ENCODE measurements around the gene CDKL5.

The CDKL5 gene

GRCh38 chrX:18649498-18649951, 224.1 kb downstream of the CDKL5 start:
- peak; percentile 17 for DNase-seq

- no peak for DNase-seq
Measured at GRCh38 chrX:18650662-18651061, 225.3 kb downstream of the CDKL5 start.

- no peak for DNase-seq
Measured at GRCh38 chrX:18652636-18653035, 227.2 kb downstream of the CDKL5 start.

GRCh38 chrX:18654875-18655836, 229.7 kb downstream of the CDKL5 start:
- no peak for DNase-seq

GRCh38 chrX:18661273-18661672, 235.9 kb downstream of the CDKL5 start:
- DNase-seq: no peak

- DNase-seq: no peak
Measured at GRCh38 chrX:18664947-18665346, 239.5 kb downstream of the CDKL5 start.

GRCh38 chrX:18666614-18667013, 241.2 kb downstream of the CDKL5 start:
- DNase-seq: no peak

GRCh38 chrX:18668071-18668835, 242.8 kb downstream of the CDKL5 start:
- DNase-seq: no peak

- no peak for DNase-seq
Measured at GRCh38 chrX:18672008-18672407, 246.6 kb downstream of the CDKL5 start, which contains the start of gene RS1. TSS of gene RS1 (minus strand) at chrX:18672108. CDS start at chrX:18672068, 40 bp downstream.

- DNase-seq: peak; percentile 67
Measured at GRCh38 chrX:18674417-18674787, 249.0 kb downstream of the CDKL5 start.

- peak; percentile 87 for DNase-seq
Measured at GRCh38 chrX:18674788-18675735, 249.7 kb downstream of the CDKL5 start.

- peak; percentile 4 for DNase-seq
Measured at GRCh38 chrX:18676050-18676449, 250.6 kb downstream of the CDKL5 start.

- DNase-seq: peak; percentile 8
Measured at GRCh38 chrX:18676470-18676869, 251.1 kb downstream of the CDKL5 start.

- no peak for DNase-seq
Measured at GRCh38 chrX:18677161-18677869, 251.9 kb downstream of the CDKL5 start.

- no peak for DNase-seq
Measured at GRCh38 chrX:18681996-18682395, 256.6 kb downstream of the CDKL5 start.

GRCh38 chrX:18682979-18683387, 257.6 kb downstream of the CDKL5 start:
- no peak for DNase-seq

- no peak for DNase-seq
Measured at GRCh38 chrX:18687856-18688495, 262.6 kb downstream of the CDKL5 start.

- DNase-seq: no peak
Measured at GRCh38 chrX:18691431-18691830, 266.0 kb downstream of the CDKL5 start.

- DNase-seq: no peak
Measured at GRCh38 chrX:18692541-18692940, 267.1 kb downstream of the CDKL5 start.

GRCh38 chrX:18696653-18697052, 271.2 kb downstream of the CDKL5 start:
- no peak for DNase-seq

All from right kidney (tissue), 1 donor.